GM12873 (cell line): Measurements from ENCODE around the gene PSD2.

Experiments used
- TF ChIP-seq, protein P1 (sequence below): IDR thresholded peaks from 2 replicates; pipeline ENCODE4 v1.5.1; 2012; ENCODE audit warnings: low read depth, mild to moderate bottlenecking, moderate library complexity, low read length, control low read depth; ENCODE audit not compliant: insufficient read depth; ENCODE audit errors: missing control alignments

PSD2 gene

GRCh38 chr5:139772927-139773690 lies 22.5 kb upstream of the PSD2 start:
- TF ChIP-seq, protein P1, sequence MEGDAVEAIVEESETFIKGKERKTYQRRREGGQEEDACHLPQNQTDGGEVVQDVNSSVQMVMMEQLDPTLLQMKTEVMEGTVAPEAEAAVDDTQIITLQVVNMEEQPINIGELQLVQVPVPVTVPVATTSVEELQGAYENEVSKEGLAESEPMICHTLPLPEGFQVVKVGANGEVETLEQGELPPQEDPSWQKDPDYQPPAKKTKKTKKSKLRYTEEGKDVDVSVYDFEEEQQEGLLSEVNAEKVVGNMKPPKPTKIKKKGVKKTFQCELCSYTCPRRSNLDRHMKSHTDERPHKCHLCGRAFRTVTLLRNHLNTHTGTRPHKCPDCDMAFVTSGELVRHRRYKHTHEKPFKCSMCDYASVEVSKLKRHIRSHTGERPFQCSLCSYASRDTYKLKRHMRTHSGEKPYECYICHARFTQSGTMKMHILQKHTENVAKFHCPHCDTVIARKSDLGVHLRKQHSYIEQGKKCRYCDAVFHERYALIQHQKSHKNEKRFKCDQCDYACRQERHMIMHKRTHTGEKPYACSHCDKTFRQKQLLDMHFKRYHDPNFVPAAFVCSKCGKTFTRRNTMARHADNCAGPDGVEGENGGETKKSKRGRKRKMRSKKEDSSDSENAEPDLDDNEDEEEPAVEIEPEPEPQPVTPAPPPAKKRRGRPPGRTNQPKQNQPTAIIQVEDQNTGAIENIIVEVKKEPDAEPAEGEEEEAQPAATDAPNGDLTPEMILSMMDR, result no peak

- TF ChIP-seq, protein P1, result peak; percentile 93
Measured at GRCh38 chr5:139774980-139775661, 20.5 kb upstream of the PSD2 start.

DNA sequence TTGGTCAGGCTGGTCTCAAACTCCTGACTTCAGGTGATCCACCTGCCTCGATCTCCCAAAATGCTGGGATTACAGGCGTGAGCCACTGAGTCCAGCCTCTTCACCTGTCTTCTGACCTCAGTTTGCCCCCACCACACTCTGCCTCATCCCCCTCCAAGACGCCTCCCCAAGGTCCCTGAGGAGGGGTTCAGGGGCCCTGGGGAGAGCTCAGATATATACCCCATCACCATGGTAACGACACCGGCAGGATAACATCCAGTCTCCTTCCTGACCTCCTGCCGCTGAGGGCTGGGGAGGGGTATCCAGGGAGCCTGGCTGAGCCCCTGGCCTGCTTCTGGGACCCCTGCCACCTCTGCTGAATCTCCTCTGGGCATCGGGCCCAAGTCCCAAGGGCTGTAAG lies 19.7 kb upstream of the PSD2 start:
- TF ChIP-seq, protein P1, result no peak

GRCh38 chr5:139776861-139777260 lies 18.7 kb upstream of the PSD2 start:
- TF ChIP-seq, protein P1, result no peak

GRCh38 chr5:139783436-139783965 lies 12.1 kb upstream of the PSD2 start:
- TF ChIP-seq, protein P1, result no peak

DNA sequence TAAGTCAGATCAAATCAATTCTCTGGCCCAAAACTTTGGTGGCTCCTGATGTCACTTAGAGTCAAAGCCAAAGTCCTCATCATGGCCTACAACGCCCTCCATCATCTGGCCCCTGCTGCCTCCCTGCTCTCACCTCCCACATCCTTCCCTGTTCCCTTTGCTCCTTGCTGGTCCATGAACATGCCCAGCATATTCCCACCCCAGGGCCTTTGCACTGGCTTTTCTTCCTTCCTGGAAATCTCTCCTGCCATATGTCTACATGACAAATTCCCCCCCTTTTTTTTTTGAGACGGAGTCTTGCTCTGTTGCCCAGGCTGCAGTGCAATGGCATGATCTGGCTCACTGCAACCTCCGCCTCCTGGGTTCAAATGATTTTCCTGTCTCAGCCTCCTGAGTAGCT lies 11.1 kb upstream of the PSD2 start:
- TF ChIP-seq, protein P1, result no peak

DNA sequence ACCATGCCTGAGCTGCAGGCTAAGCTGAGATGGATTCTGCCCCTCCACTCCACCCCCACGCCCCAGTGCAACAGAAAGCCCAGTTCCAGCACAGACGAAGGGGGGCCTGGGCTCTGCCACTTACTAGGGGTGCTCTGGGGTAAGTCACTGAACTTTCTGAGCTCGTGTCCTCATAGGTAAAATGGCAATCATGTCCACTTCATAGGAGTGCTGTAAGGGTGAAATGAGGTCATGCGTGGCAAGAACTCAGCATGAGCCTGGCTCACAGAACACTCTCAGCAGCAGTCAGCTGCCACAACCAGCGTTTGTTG lies 8.4 kb upstream of the PSD2 start:
- TF ChIP-seq, protein P1, result no peak
